Right lobe of liver (tissue), 4 donors: Measurements from ENCODE around the gene RSRC1.

Experiments
- CTCF ChIP-seq, 4 donors: fragments of 200-600 bp in 3 of 4; fragments of 450-650 bp in 1 of 4; IDR thresholded peaks; one replicate each; pipeline versions ENCODE4 v1.5.1 to v1.8.0; 2016 to 2022; ENCODE audit warnings: antibody characterized with exemption in 4 of 4, mild to moderate bottlenecking in 2 of 4
- POLR2A ChIP-seq: fragments of 450-650 bp; IDR thresholded peaks from one replicate; pipeline ENCODE4 v1.6.1; 2017; ENCODE audit warnings: antibody characterized with exemption, mild to moderate bottlenecking
- donor health status: DM: no; HTN: no; CAD: no.
- donor health status: DM: no; HTN: no; CAD: no.
- donor health status: DM: no; HTN: yes; CAD: no.

GRCh38 chr3:158470944-158471638 lies 361.2 kb downstream of the RSRC1 start:
- TF ChIP-seq CTCF (IDR thresholded peaks at IDR 0.05), result no peak
- TF ChIP-seq POLR2A, result no peak
